HEK293T (cell line): ENCODE results near the gene R3HDM2.

ENCODE experiments used
- CTCF ChIA-PET: fragments of 350-600 bp; formaldehyde crosslinking; extraction: SDS; loops from one replicate; lab custom pipeline; 2021; ENCODE audit warnings: antibody characterized with exemption, inconsistent platforms; lab: Yijun Ruan, JAX
- POLR2A ChIA-PET: fragments of 350-600 bp; formaldehyde crosslinking; extraction: SDS; loops from one replicate; lab custom pipeline; 2020; ENCODE audit warnings: antibody characterized with exemption, inconsistent platforms; lab: Yijun Ruan, JAX
- DNase-seq: peaks from one replicate; pipeline ENCODE4 v3.0.0; 2012; ENCODE audit warnings: mixed read lengths; ENCODE audit errors: extremely low spot score
- ARNT ChIP-seq: fragments of 450-650 bp; IDR thresholded peaks from 2 replicates; pipeline ENCODE4 v1.6.1; 2017; ENCODE audit warnings: mild to moderate bottlenecking
- BHLHE40 ChIP-seq: fragments of 450-650 bp; IDR thresholded peaks from 2 replicates; pipeline ENCODE4 v1.6.1; 2016; ENCODE audit warnings: mild to moderate bottlenecking, moderate library complexity, borderline replicate concordance
- CTBP1 ChIP-seq: fragments of 450-650 bp; IDR thresholded peaks from 2 replicates; pipeline ENCODE4 v1.6.1; 2016; ENCODE audit warnings: borderline replicate concordance
- ELF4 ChIP-seq: fragments of 450-650 bp; IDR thresholded peaks from 2 replicates; pipeline ENCODE4 v1.6.1; 2017; ENCODE audit warnings: antibody characterized with exemption
- FOXA1 ChIP-seq: fragments of 450-650 bp; IDR thresholded peaks from 2 replicates; pipeline ENCODE4 v1.6.1; 2016; ENCODE audit warnings: mild to moderate bottlenecking
- FOXK2 ChIP-seq: fragments of 450-650 bp; IDR thresholded peaks from 2 replicates; pipeline ENCODE4 v1.6.1; 2016; ENCODE audit warnings: mild to moderate bottlenecking
- FOXM1 ChIP-seq: fragments of 450-650 bp; IDR thresholded peaks from 2 replicates; pipeline ENCODE4 v1.6.1; 2017; ENCODE audit warnings: mild to moderate bottlenecking, borderline replicate concordance
- HDGF ChIP-seq: fragments of 450-650 bp; IDR thresholded peaks from 2 replicates; pipeline ENCODE4 v1.6.1; 2017; ENCODE audit warnings: antibody characterized with exemption, borderline replicate concordance
- L3MBTL2 ChIP-seq: fragments of 450-650 bp; conservative IDR thresholded peaks from 2 replicates; pipeline ENCODE4 v1.6.1; 2016; ENCODE audit warnings: mild to moderate bottlenecking
- LEF1 ChIP-seq: fragments of 450-650 bp; IDR thresholded peaks from 2 replicates; pipeline ENCODE4 v1.6.1; 2017; ENCODE audit warnings: mild to moderate bottlenecking, borderline replicate concordance
- NFRKB ChIP-seq: fragments of 450-650 bp; IDR thresholded peaks from 2 replicates; pipeline ENCODE4 v1.6.1; 2016; ENCODE audit warnings: mild to moderate bottlenecking, moderate library complexity
- SP1 ChIP-seq: fragments of 450-650 bp; IDR thresholded peaks from 2 replicates; pipeline ENCODE4 v1.6.1; 2017
- SUZ12 ChIP-seq: fragments of 450-650 bp; IDR thresholded peaks from 2 replicates; pipeline ENCODE4 v1.6.1; 2016; ENCODE audit warnings: mild to moderate bottlenecking
- TARDBP ChIP-seq: fragments of 450-650 bp; IDR thresholded peaks from 2 replicates; pipeline ENCODE4 v1.6.1; 2016
- ZNF384 ChIP-seq: fragments of 450-650 bp; IDR thresholded peaks from 2 replicates; pipeline ENCODE4 v1.6.1; 2016
- TF ChIP-seq, protein P1 (sequence below): fragments of 450-650 bp; IDR thresholded peaks from 2 replicates; pipeline ENCODE4 v1.6.1; 2016

The R3HDM2 gene

DNA sequence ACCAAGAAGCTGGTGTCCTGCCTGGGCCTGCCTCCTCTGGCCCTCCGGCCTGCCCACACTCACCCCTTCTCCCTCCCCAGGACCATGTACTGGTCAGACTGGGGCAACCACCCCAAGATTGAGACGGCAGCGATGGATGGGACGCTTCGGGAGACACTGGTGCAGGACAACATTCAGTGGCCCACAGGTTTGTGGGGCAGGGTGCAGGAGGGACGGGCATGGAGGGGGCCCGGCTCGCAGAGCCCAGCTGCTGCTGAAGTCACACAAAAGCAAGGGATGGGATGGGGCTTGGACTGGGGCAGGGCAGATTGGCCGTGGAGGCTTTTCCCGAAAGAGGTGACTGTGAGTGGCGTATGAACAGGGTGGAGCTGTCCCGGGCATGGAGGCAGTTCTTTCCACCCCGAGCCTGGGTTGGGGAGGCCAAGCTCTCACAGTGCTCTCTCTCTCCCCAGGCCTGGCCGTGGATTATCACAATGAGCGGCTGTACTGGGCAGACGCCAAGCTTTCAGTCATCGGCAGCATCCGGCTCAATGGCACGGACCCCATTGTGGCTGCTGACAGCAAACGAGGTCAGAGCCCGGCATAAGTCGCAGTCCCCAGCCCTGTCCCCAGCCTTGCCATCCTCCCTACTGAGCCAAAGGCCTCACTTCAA is 222.1 kb downstream of the R3HDM2 start:
- TF ChIP-seq FOXK2 = no peak
- TF ChIP-seq BHLHE40 = no peak
- TF ChIP-seq TARDBP = no peak
- no peak for TF ChIP-seq FOXM1
- ChIA-PET POLR2A (interaction anchor here (1.1 kb wide), 1 partner anchor 20 kb away, joined by 3 read pairs; the partner anchor contains the start of gene SHMT2), CTCF (interaction anchor here (1.4 kb wide), 1 partner anchor 35 kb away, joined by 4 read pairs; no protein-coding TSS in a partner anchor)
- DNase-seq = no peak

DNA sequence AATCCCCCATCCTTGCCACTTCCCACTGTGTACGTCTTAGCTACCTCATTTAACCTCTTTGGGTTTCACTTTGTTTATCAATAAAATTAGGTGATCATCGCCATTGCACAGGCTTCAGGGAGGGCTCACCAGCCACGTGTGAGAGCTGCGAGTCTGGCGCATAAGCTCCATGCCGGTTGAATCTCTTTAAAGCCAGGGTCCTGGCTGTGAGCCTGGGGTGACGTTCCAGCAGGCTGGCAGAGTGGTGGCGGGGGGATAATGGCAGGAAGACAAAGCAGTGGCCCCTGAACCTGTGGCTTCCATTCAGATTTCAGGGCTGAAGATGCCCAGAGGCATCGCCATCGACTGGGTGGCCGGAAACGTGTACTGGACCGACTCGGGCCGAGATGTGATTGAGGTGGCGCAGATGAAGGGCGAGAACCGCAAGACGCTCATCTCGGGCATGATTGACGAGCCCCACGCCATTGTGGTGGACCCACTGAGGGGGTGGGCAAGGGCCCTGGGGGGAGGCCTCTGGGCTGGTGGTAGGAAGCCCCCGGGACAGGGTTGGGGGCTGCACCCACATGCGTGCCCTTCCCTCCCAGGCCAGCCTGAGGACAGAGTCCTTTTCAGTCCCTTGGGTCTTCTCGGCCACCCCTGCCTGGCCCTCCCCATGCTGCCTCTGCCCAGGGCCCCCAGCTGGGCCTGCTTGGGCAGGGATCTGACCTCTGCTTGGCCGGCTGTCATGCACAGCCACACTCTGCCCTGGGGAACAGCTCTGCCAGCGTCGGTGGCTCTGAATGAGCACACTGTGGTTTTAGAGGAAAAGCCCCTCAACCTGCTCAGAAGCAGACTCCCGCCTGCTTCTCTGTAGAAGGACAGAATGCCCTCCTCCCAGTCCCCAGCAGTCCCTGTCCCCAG is 222.9 kb downstream of the R3HDM2 start:
- ChIA-PET POLR2A (interaction anchor here (1.1 kb wide), 1 partner anchor 21 kb away, joined by 3 read pairs; the partner anchor contains the start of gene SHMT2), CTCF (interaction anchor here (1.1 to 1.4 kb wide), 2 partner anchors 34 to 35 kb away, joined by 4 read pairs; no protein-coding TSS in a partner anchor)
- TF ChIP-seq ELF4 (no peak), FOXM1 (no peak), FOXA1 (no peak), SP1 (no peak), FOXK2 (no peak), HDGF (no peak), ARNT (no peak), ZNF384 (no peak), SUZ12 (no peak), LEF1 (no peak), BHLHE40 (no peak), CTBP1 (no peak), TARDBP (no peak), NFRKB (no peak)
- TF ChIP-seq, protein P1, sequence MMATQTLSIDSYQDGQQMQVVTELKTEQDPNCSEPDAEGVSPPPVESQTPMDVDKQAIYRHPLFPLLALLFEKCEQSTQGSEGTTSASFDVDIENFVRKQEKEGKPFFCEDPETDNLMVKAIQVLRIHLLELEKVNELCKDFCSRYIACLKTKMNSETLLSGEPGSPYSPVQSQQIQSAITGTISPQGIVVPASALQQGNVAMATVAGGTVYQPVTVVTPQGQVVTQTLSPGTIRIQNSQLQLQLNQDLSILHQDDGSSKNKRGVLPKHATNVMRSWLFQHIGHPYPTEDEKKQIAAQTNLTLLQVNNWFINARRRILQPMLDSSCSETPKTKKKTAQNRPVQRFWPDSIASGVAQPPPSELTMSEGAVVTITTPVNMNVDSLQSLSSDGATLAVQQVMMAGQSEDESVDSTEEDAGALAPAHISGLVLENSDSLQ = no peak
- DNase-seq = no peak

DNA sequence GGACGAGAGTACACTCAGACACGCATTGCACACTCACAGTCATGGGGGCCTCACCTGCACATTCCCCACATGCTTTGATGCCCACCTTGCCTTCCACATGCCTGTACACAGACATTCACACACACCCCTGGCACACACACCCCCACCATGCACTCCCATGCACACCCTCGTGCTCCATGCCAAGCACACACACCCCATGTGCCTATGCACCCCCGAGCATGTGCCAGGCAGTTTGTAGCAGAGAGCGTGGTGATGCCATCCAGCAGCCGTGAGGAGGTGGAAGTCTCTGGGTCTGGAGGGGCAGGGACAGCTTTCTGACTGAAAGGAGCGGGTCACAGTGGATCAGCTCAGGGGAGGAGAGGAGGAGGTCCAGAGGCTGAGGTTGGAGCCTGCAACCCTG is 224.9 kb downstream of the R3HDM2 start:
- CTCF ChIA-PET = no interaction called here
- no peak for TF ChIP-seq SP1
- no peak for TF ChIP-seq NFRKB
- TF ChIP-seq SUZ12 = no peak
- no peak for TF ChIP-seq HDGF
- TF ChIP-seq FOXK2 = no peak
- no peak for TF ChIP-seq BHLHE40
- no peak for TF ChIP-seq ZNF384
- no peak for TF ChIP-seq L3MBTL2
- no peak for DNase-seq
- POLR2A ChIA-PET = no interaction called here

DNA sequence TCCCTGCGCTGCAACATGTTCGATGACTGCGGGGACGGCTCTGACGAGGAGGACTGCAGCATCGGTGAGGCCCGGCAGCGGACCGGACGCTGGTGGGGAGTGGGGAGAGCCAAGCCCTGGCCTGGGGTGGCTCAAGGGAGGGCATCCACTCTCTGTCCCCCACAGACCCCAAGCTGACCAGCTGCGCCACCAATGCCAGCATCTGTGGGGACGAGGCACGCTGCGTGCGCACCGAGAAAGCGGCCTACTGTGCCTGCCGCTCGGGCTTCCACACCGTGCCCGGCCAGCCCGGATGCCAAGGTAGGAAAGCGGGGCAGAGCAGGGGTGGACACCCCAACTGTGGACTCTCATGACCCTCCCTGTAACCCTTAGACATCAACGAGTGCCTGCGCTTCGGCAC is 225.7 kb downstream of the R3HDM2 start:
- no peak for DNase-seq
- TF ChIP-seq LEF1 = no peak
- no peak for TF ChIP-seq HDGF
- TF ChIP-seq, protein P1 = no peak
- TF ChIP-seq SUZ12 = no peak
- TF ChIP-seq FOXM1 = no peak
- TF ChIP-seq BHLHE40 = no peak
- no peak for TF ChIP-seq NFRKB
- TF ChIP-seq FOXK2 = no peak
- no peak for TF ChIP-seq L3MBTL2
- ChIA-PET POLR2A (no interaction called here), CTCF (no interaction called here)

DNA sequence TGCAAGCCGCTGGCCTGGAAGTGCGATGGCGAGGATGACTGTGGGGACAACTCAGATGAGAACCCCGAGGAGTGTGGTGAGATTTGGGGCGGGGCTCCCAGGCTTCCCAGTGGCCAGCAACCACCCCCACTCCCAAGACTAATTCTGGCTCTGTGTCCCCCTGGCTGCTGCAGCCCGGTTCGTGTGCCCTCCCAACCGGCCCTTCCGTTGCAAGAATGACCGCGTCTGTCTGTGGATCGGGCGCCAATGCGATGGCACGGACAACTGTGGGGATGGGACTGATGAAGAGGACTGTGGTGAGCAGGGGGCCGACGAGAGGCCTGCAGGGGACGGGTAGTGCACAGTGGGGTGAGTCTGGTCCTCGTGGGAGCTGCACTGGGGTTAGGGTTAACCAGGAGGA is 226.4 kb downstream of the R3HDM2 start:
- DNase-seq = no peak
- TF ChIP-seq LEF1 = no peak
- no peak for TF ChIP-seq FOXA1
- TF ChIP-seq ELF4 = no peak
- TF ChIP-seq SP1 = no peak
- TF ChIP-seq, protein P1 = no peak
- no peak for TF ChIP-seq ARNT
- TF ChIP-seq NFRKB = no peak
- no peak for TF ChIP-seq TARDBP
- ChIA-PET CTCF (no interaction called here), POLR2A (no interaction called here)

DNA sequence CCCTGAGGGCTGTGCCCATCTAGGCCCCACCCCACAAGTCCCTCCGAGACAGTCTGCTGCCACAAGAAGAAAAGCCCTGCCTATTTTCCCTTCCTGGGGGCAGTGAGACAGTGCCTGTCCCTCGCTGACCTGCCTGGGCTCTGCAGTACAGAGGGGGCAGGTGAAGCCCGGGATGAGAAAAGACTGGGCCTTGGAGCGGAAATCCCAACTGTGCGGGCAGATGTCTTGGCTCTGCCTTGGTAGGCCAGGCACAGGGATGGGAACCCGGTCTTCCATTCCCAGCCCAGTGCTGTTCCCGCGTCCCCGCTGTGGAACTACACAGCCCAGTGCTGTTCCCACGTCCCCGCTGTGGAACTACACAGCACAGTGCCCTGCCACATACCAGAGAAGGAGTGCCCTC is 227.1 kb downstream of the R3HDM2 start:
- POLR2A ChIA-PET = no interaction called here
- no peak for DNase-seq
- CTCF ChIA-PET = no interaction called here
- TF ChIP-seq BHLHE40 = no peak
- TF ChIP-seq SP1 = no peak
- TF ChIP-seq FOXM1 = no peak
- TF ChIP-seq SUZ12 = no peak
- TF ChIP-seq ELF4 = no peak
- no peak for TF ChIP-seq ARNT
- TF ChIP-seq NFRKB = no peak
- TF ChIP-seq, protein P1 = no peak
- no peak for TF ChIP-seq FOXA1
- no peak for TF ChIP-seq L3MBTL2
- no peak for TF ChIP-seq FOXK2
- TF ChIP-seq CTBP1 = no peak
- no peak for TF ChIP-seq ZNF384
- TF ChIP-seq TARDBP = no peak
- TF ChIP-seq HDGF = no peak
- TF ChIP-seq LEF1 = no peak
